ENCODE results near the gene PHYKPL. TPM values are rescaled to one million over a fixed set of nuclear protein-coding genes. Genes with fewer than 3 reads are reported as not detected.

Gene PHYKPL
- total and polyA plus RNA-seq, 2 of the 8 experiments (the other 6 are each of a cell fraction or from before 2014, with no cell fraction given): 25.1 to 32.1 TPM

DNA sequence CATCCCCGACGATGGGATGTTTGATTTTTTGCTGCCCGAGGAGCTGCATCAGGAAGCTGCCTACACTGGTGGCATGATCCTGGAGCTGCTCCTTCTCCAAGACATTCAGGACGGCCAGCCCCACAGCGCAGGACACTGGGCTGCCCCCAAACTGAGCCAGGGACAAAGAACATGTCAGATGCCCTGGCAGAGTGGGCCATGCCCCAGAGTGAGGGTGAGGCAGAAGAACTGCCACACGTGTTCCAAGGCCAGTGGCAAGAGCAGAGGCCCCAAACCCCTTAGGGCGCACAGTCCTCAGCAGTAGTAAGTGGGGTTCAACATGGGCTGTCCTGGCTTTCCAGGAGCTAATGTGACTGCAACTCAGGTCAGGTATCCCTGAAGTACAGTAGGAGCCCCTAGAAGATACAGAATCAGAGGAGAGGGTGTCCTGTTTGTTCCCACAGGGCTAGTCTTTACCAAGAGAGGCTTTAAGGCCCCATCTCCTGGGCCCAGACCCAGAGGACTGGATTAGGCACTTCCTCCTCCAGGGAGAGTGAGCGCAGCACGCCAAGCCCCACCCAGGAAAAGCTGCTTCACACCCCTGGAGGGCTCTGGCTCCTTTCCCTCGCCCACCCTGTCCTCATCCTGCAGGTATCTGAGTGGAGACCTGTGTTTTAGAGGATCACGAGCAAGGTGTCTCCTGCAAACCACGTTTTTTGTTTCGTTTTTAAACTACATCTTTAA is 17.2 kb downstream of the PHYKPL start:
- Histone ChIP-seq H3K23ac (ENCODE audit: insufficient read length) (no peak overlapping the region), H3K36me3 (ENCODE audit: control insufficient read depth in 2 of 4, insufficient read depth in 4 of 4, low read length in 3 of 4) (peaks cover 15 to 75% (median 36%) of the 10 kb centered on the region in 4 experiments)
- no peak for DNase-seq (ENCODE audit: low read depth in 1 of 2, low spot score in 2 of 2)
- TF ChIP-seq GABPA (IDR thresholded peaks at IDR 0.05; ENCODE audit: borderline replicate concordance, insufficient read depth, low read length) (no peak), MAX (IDR thresholded peaks at IDR 0.05) (no peak), POLR2A (IDR thresholded peaks at IDR 0.05; ENCODE audit: control extremely low read depth in 1 of 2, low read depth in 2 of 2, low read length in 2 of 2) (peak in 1 of 2 experiments; percentile 24; a peak in 1 of 3 replicates), BCL11A (IDR thresholded peaks at IDR 0.05; ENCODE audit: low read depth in 2 of 2, low read length in 2 of 2) (no peak), JUN (IDR thresholded peaks at IDR 0.05; ENCODE audit: low read depth, low read length) (no peak), RXRA (IDR thresholded peaks at IDR 0.05; ENCODE audit: insufficient read depth, low read depth, low read length) (no peak), SP2 (IDR thresholded peaks at IDR 0.05; ENCODE audit: low read length) (no peak), POLR2AphosphoS5 (IDR thresholded peaks at IDR 0.05; ENCODE audit: low read depth, low read length) (0 out of 2 replicates have a peak, but pooled peaks have one; percentile 17), NRF1 (IDR thresholded peaks at IDR 0.05; ENCODE audit: low read depth, low read length) (no peak)
- TF ChIP-seq, protein P1, sequence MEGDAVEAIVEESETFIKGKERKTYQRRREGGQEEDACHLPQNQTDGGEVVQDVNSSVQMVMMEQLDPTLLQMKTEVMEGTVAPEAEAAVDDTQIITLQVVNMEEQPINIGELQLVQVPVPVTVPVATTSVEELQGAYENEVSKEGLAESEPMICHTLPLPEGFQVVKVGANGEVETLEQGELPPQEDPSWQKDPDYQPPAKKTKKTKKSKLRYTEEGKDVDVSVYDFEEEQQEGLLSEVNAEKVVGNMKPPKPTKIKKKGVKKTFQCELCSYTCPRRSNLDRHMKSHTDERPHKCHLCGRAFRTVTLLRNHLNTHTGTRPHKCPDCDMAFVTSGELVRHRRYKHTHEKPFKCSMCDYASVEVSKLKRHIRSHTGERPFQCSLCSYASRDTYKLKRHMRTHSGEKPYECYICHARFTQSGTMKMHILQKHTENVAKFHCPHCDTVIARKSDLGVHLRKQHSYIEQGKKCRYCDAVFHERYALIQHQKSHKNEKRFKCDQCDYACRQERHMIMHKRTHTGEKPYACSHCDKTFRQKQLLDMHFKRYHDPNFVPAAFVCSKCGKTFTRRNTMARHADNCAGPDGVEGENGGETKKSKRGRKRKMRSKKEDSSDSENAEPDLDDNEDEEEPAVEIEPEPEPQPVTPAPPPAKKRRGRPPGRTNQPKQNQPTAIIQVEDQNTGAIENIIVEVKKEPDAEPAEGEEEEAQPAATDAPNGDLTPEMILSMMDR (IDR thresholded peaks at IDR 0.05; ENCODE audit: control extremely low read depth in 1 of 3, insufficient read depth in 1 of 3, low read depth in 1 of 3, low read length in 3 of 3): no peak

More for the DNA sequence above, 17.2 kb downstream of the PHYKPL start:
- H3K27me3 ChIP-seq (replicated peaks in 1 of 4; ENCODE audit: control insufficient read depth in 3 of 4, extremely low read depth in 1 of 4, insufficient read depth in 3 of 4, low read length in 3 of 4): no peaks in the 10 kb centered on the region
- no peak overlapping the region for H2BK15ac ChIP-seq (ENCODE audit: low read length)
- H2AK5ac ChIP-seq (ENCODE audit: low read depth, low read length): no peak overlapping the region
- CTCF ChIA-PET (ENCODE audit: partially characterized antibody): interaction anchor here (1.0 to 2.6 kb wide), 4 partner anchors 9 to 95 kb away, joined by 3 to 8 read pairs (median 6); partner anchors contain the start of gene PHYKPL
- no peak overlapping the region for H4K5ac ChIP-seq (ENCODE audit: insufficient read length, low read depth, low read length)
- H4K91ac ChIP-seq (replicated peaks; ENCODE audit: insufficient read length, low read length): no peak overlapping the region
- no peak overlapping the region for H3K27ac ChIP-seq (ENCODE audit: low read depth, low read length)
- H2BK120ac ChIP-seq (replicated peaks; ENCODE audit: low read depth, low read length): no peak overlapping the region
- peaks cover 0 to 5% (median 1%) of the 10 kb centered on the region in 4 experiments; a peak in 2 of 7 replicates for H3K4me1 ChIP-seq (replicated peaks in 1 of 4; ENCODE audit: control insufficient read depth in 3 of 4, insufficient read depth in 4 of 4, low read length in 3 of 4)
- POLR2A ChIA-PET (ENCODE audit: partially characterized antibody): interaction anchor here (1.2 to 31.3 kb wide), 6 partner anchors 9 to 65 kb away, joined by 3 to 985 read pairs (median 64); partner anchors contain the start of genes GMCL2, HNRNPAB and PHYKPL
- H2AFZ ChIP-seq (ENCODE audit: low read length): no peak overlapping the region
- H2BK20ac ChIP-seq (ENCODE audit: low read length): no peak overlapping the region
- WGBS, 2 experiments (ENCODE audit: extremely low coverage in 1 of 2, insufficient coverage in 1 of 2, insufficient read length in 1 of 2, insufficient replicate concordance in 2 of 2, low coverage in 1 of 2, low lambda C conversion rate in 2 of 2, missing lambda C conversion rate in 1 of 2): 85% methylated on average over 13 of the region's 13 CpGs; no CpG with 5 or more reads in 1 of the 2 experiments
- no peak overlapping the region for H3K18ac ChIP-seq (ENCODE audit: extremely low read depth, low read length)
- H3K9me3 ChIP-seq (ENCODE audit: insufficient read depth in 2 of 2, low read depth in 1 of 2, low read length in 1 of 2): no peaks in the 10 kb centered on the region
- no peak overlapping the region for H2BK5ac ChIP-seq (ENCODE audit: low read depth, low read length)
- no peak overlapping the region for H3K14ac ChIP-seq (ENCODE audit: insufficient read length)
- no peak overlapping the region for H3K4me2 ChIP-seq (ENCODE audit: insufficient read depth in 1 of 2, low read depth in 2 of 2, low read length in 2 of 2)
- peaks cover 16 to 23% of the 10 kb centered on the region in 2 experiments for H4K20me1 ChIP-seq (replicated peaks in 1 of 2; ENCODE audit: control insufficient read depth in 1 of 2, insufficient read depth in 2 of 2, low read length in 2 of 2)
- H3K4ac ChIP-seq (replicated peaks; ENCODE audit: insufficient read length, low read depth, low read length): no peak overlapping the region
- H3K4me3 ChIP-seq (ENCODE audit: extremely low read depth in 1 of 4, insufficient read depth in 2 of 4, low read depth in 3 of 4, low read length in 4 of 4): no peak overlapping the region
- no peak overlapping the region; a peak in 1 of 7 replicates for H3K9ac ChIP-seq (replicated peaks in 1 of 4; ENCODE audit: extremely low read depth in 1 of 4, low read depth in 3 of 4, low read length in 3 of 4)
- no peaks in the 10 kb centered on the region for H3K23me2 ChIP-seq (ENCODE audit: low read depth, low read length)
- 0 out of 2 replicates have a peak, but pooled peaks cover 2% of the 10 kb centered on the region for H3K79me1 ChIP-seq (ENCODE audit: low read depth, low read length)
- no peak overlapping the region for H4K8ac ChIP-seq (ENCODE audit: extremely low read depth, insufficient read depth, low read length)
- H2BK12ac ChIP-seq (ENCODE audit: low read depth, low read length): no peak overlapping the region
- no peak for FAIRE-seq
- no peaks in the 10 kb centered on the region for H3K79me2 ChIP-seq (ENCODE audit: control insufficient read depth in 1 of 2, insufficient read depth in 2 of 2, low read length in 2 of 2)
- no peak overlapping the region for H3K56ac ChIP-seq (replicated peaks; ENCODE audit: insufficient read length, low read depth, low read length)
